Panc1 (cell line): ENCODE measurements around the gene TMUB2.

Source experiments
- CTCF ChIP-seq: fragments of 450-650 bp; IDR thresholded peaks from 2 replicates; pipeline ENCODE4 v1.5.1; 2017; ENCODE audit warnings: mild to moderate bottlenecking
- SIN3A ChIP-seq: IDR thresholded peaks from 2 replicates; pipeline ENCODE4 v1.6.1; 2012; ENCODE audit warnings: low read depth, mild to moderate bottlenecking, low read length, moderate library complexity, borderline replicate concordance; ENCODE audit not compliant: insufficient read depth

GRCh38 chr17:44155488-44155887 lies 31.3 kb upstream of the TMUB2 start:
- TF ChIP-seq SIN3A (no peak), CTCF (no peak)
